ENCODE data around the gene ARL2BP. TPM values are rescaled to one million over a fixed set of nuclear protein-coding genes. Genes with fewer than 3 reads are reported as not detected.
A peak's percentile ranks its signal among the peaks of the same experiment; 100 is the strongest.

Gene ARL2BP
- total RNA-seq, 2 experiments from 2014 or later = 26.6 to 31.2 TPM

DNA sequence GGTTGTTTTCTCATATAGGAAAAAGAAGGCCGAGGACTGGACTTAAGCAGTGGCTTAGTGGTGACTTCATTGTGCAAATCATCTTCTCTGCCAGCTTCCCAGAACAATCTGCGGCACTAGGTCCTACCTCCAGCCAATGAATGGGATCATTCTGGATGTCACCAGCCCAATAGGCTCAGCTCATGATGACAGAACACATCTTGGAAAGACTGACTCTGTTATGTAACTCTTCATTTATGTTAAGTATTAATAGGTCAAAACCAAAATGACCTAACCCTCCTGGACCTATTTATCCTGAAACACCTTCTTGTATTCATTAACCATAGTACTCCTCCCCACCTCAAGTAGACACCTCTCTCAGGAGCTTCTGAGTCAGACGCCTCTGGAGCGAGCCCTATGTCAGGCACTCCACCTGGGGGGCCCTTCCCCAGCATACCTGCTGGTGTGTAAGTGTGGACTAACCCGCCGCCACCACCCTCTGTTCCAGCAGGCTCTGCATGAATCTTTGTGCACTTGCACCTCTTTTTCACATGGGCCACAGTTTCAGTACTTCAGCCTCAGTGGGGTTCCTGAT lies 7.2 kb downstream of the ARL2BP start:
- Histone ChIP-seq H2AFZ (ENCODE audit: low read length) (no peak overlapping the region), H3K4me1 (ENCODE audit: insufficient read depth, low read length, poor library complexity, severe bottlenecking) (no peaks in the 10 kb centered on the region), H3K79me2 (ENCODE audit: insufficient read depth, low read depth, low read length) (no peaks in the 10 kb centered on the region), H3K27ac (ENCODE audit: low read depth, low read length, poor library complexity, severe bottlenecking) (no peak overlapping the region), H4K20me1 (ENCODE audit: insufficient read depth, low read length) (no peaks in the 10 kb centered on the region), H3K4me2 (ENCODE audit: low read length) (no peak overlapping the region), H3K36me3 (ENCODE audit: insufficient read depth, low read length) (peaks cover 55% of the 10 kb centered on the region), H3K9me2 (ENCODE audit: insufficient read depth, low read length) (no peaks in the 10 kb centered on the region), H3K4me3 (ENCODE audit: low read depth, low read length, poor library complexity, severe bottlenecking) (no peak overlapping the region), H3K9me3 (ENCODE audit: low read length) (peaks cover 10% of the 10 kb centered on the region)
- DNase-seq (ENCODE audit: low spot score) = peak; percentile 75
- no TSS peak for BruUV-seq (replicated peaks)
- POLR2A ChIA-PET = interaction anchor here (0.7 kb wide), 1 partner anchor 276 kb away, joined by 3 read pairs; no protein-coding TSS in a partner anchor
- CTCF ChIA-PET (ENCODE audit: unreplicated experiment) = no interaction called here
- intact Hi-C loops (cut with micrococcal nuclease; ENCODE audit: unreplicated experiment) = no loop called here
- no peak for TF ChIP-seq EZH2phosphoT487 (IDR thresholded peaks at IDR 0.05; ENCODE audit: borderline replicate concordance, low read depth, low read length)
- TF ChIP-seq, protein P1, sequence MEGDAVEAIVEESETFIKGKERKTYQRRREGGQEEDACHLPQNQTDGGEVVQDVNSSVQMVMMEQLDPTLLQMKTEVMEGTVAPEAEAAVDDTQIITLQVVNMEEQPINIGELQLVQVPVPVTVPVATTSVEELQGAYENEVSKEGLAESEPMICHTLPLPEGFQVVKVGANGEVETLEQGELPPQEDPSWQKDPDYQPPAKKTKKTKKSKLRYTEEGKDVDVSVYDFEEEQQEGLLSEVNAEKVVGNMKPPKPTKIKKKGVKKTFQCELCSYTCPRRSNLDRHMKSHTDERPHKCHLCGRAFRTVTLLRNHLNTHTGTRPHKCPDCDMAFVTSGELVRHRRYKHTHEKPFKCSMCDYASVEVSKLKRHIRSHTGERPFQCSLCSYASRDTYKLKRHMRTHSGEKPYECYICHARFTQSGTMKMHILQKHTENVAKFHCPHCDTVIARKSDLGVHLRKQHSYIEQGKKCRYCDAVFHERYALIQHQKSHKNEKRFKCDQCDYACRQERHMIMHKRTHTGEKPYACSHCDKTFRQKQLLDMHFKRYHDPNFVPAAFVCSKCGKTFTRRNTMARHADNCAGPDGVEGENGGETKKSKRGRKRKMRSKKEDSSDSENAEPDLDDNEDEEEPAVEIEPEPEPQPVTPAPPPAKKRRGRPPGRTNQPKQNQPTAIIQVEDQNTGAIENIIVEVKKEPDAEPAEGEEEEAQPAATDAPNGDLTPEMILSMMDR (conservative IDR thresholded peaks at IDR 0.05; ENCODE audit: low read length) = no peak

DNA sequence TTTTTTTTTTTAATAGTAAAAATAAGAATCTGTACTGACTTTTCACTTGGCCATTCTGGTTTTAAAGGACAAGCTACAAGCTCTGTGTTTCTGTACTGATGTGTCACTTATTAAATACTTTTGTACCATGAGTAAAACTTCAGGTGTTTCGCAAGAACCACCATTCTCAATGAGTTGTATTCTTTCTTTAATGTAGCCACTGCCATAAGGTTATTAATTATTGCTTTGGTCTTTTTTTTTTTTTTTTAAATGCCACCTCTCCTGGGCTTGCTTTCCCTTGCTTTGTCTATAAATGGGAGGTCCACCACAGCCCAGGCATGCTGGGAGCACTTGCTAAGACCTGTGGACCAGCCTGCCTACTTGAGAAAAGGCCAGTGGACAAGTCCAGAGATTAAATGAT lies 8.4 kb downstream of the ARL2BP start:
- CTCF ChIA-PET (ENCODE audit: unreplicated experiment) = no interaction called here
- no peak overlapping the region for H3K4me2 ChIP-seq (ENCODE audit: low read length)
- no peaks in the 10 kb centered on the region for H3K79me2 ChIP-seq (ENCODE audit: insufficient read depth, low read depth, low read length)
- no TSS peak for BruUV-seq (replicated peaks)
- no peak for DNase-seq (ENCODE audit: low spot score)
- POLR2A ChIA-PET = no interaction called here
- intact Hi-C loops (cut with micrococcal nuclease; ENCODE audit: unreplicated experiment) = no loop called here
- H3K9me3 ChIP-seq (ENCODE audit: low read length) = peaks cover 10% of the 10 kb centered on the region
- H3K4me1 ChIP-seq (ENCODE audit: insufficient read depth, low read length, poor library complexity, severe bottlenecking) = no peaks in the 10 kb centered on the region
- no peaks in the 10 kb centered on the region for H3K9me2 ChIP-seq (ENCODE audit: insufficient read depth, low read length)
- peaks cover 50% of the 10 kb centered on the region for H3K36me3 ChIP-seq (ENCODE audit: insufficient read depth, low read length)
- H2AFZ ChIP-seq (ENCODE audit: low read length) = no peak overlapping the region
- no peaks in the 10 kb centered on the region for H4K20me1 ChIP-seq (ENCODE audit: insufficient read depth, low read length)
- no peak overlapping the region for H3K4me3 ChIP-seq (ENCODE audit: low read depth, low read length, poor library complexity, severe bottlenecking)
- H3K27ac ChIP-seq (ENCODE audit: low read depth, low read length, poor library complexity, severe bottlenecking) = no peak overlapping the region
- TF ChIP-seq, protein P1 (conservative IDR thresholded peaks at IDR 0.05; ENCODE audit: low read length) = no peak
- no peak for TF ChIP-seq EZH2phosphoT487 (IDR thresholded peaks at IDR 0.05; ENCODE audit: borderline replicate concordance, low read depth, low read length)

DNA sequence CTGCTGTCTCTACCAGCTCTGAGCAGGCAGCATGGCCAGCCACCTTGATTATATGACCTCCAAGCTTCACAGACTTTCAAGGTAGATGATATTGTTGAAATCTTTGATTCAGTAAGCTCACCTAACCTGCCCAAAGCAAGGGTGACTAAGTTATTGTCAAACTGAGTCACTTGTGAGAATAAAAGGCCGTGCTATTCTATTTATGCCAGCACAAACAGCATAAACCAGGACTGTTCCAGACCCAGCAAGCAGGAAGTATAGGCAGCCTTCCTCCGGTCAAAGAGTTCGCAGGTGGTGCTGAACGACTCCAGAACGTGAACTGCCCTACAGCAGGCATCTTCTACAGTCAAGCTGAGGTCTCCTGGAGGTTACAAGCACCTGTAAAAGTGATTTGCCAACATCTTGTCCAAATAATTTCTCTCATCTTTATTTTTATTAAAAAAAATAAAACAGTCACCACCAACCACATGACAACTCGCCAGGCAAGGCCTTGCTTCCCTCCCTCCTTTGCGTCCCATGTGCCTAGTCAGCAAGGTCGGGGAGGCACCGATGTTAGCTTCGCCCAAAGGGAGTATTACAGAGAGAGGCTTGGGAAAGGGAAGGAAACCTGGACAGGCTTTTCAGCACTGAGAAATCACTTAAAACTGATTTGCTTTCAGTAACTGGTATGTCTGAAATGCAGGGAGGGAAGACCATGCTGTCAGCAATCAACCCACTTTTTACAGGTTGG lies 10.8 kb downstream of the ARL2BP start:
- ChIA-PET CTCF (ENCODE audit: unreplicated experiment) (interaction anchor here (0.6 kb wide), 1 partner anchor 162 kb away, joined by 12 read pairs; no protein-coding TSS in a partner anchor), POLR2A (interaction anchor here (1.1 kb wide), 1 partner anchor 10 kb away, joined by 5 read pairs; no protein-coding TSS in a partner anchor)
- no peaks in the 10 kb centered on the region for H4K20me1 ChIP-seq (ENCODE audit: insufficient read depth, low read length)
- H3K9me2 ChIP-seq (ENCODE audit: insufficient read depth, low read length) = no peaks in the 10 kb centered on the region
- H3K27ac ChIP-seq (ENCODE audit: low read depth, low read length, poor library complexity, severe bottlenecking) = no peak overlapping the region
- no TSS peak for BruUV-seq (replicated peaks)
- TF ChIP-seq, protein P1 (conservative IDR thresholded peaks at IDR 0.05; ENCODE audit: low read length) = no peak
- no peak for TF ChIP-seq EZH2phosphoT487 (IDR thresholded peaks at IDR 0.05; ENCODE audit: borderline replicate concordance, low read depth, low read length)
- no peaks in the 10 kb centered on the region for H3K79me2 ChIP-seq (ENCODE audit: insufficient read depth, low read depth, low read length)
- intact Hi-C loops (cut with micrococcal nuclease; ENCODE audit: unreplicated experiment) = no loop called here
- no peak overlapping the region for H3K4me2 ChIP-seq (ENCODE audit: low read length)
- no peak for DNase-seq (ENCODE audit: low spot score)
- peaks cover 9% of the 10 kb centered on the region for H3K4me1 ChIP-seq (ENCODE audit: insufficient read depth, low read length, poor library complexity, severe bottlenecking)
- no peak overlapping the region for H2AFZ ChIP-seq (ENCODE audit: low read length)
- H3K9me3 ChIP-seq (ENCODE audit: low read length) = peaks cover 10% of the 10 kb centered on the region
- no peak overlapping the region for H3K4me3 ChIP-seq (ENCODE audit: low read depth, low read length, poor library complexity, severe bottlenecking)
- peaks cover 32% of the 10 kb centered on the region for H3K36me3 ChIP-seq (ENCODE audit: insufficient read depth, low read length)

Measured in OCI-LY7 (cell line).